Transverse colon (tissue), 4 donors: ENCODE data around the gene TOMM22. TPM values are rescaled to one million over a fixed set of nuclear protein-coding genes. Genes with fewer than 3 reads are reported as not detected.
A peak's percentile ranks its signal among the peaks of the same experiment; 100 is the strongest.

ENCODE experiments used
- DNase-seq: peaks from one replicate; pipeline ENCODE4 v3.0.0-alpha.2; 2019
- H3K27ac ChIP-seq, 4 donors: fragments of 200-600 bp; sonication (generic); 2 replicates each; pipeline ENCODE4 v1.5.1; 2016 to 2018; ENCODE audit warnings: inconsistent platforms in 4 of 4
- H3K27me3 ChIP-seq: fragments of 200-600 bp; sonication (generic); 2 replicates; pipeline ENCODE4 v1.5.1; 2017; ENCODE audit warnings: inconsistent platforms
- H3K36me3 ChIP-seq, 4 donors: fragments of 200-600 bp; sonication (generic); 2 replicates each; pipeline ENCODE4 v1.5.1; 2017 to 2019; ENCODE audit warnings: inconsistent platforms in 4 of 4
- H3K4me1 ChIP-seq, 4 donors: fragments of 200-600 bp; sonication (generic); 2 replicates each; pipeline ENCODE4 v1.5.1; 2017 to 2020; ENCODE audit warnings: inconsistent platforms in 4 of 4
- H3K4me3 ChIP-seq, 4 donors: fragments of 200-600 bp; sonication (generic); 1 replicate in 1 of 4; 2 replicates in 3 of 4; pipeline versions ENCODE4 v1.5.1 to v1.6.1; 2017 to 2019; ENCODE audit warnings: inconsistent platforms in 4 of 4
- H3K9me3 ChIP-seq, 2 donors: fragments of 200-600 bp; sonication (generic); 2 replicates each; pipeline ENCODE4 v1.5.1; 2017 to 2019; ENCODE audit warnings: inconsistent platforms in 2 of 2
- CTCF ChIP-seq, 5 experiments: fragments of 200-600 bp in 3 of 5; fragments of 450-650 bp in 2 of 5; sonication (generic) in 3 of 5; IDR thresholded peaks; 1 replicate in 2 of 5; 2 replicates in 3 of 5; pipeline ENCODE4 v1.5.1; 2016 to 2017; ENCODE audit warnings: antibody characterized with exemption in 5 of 5, inconsistent platforms in 3 of 5, mild to moderate bottlenecking in 2 of 5, moderate library complexity in 1 of 5
- EP300 ChIP-seq: sonication (generic); formaldehyde crosslinking; IDR thresholded peaks from one replicate; pipeline ENCODE4 v1.6.1; 2017; ENCODE audit warnings: antibody characterized with exemption, low read depth
- POLR2A ChIP-seq: fragments of 450-650 bp; IDR thresholded peaks from one replicate; pipeline ENCODE4 v1.6.1; 2016; ENCODE audit warnings: antibody characterized with exemption, mild to moderate bottlenecking, moderate library complexity
- POLR2AphosphoS5 ChIP-seq, 3 donors: sonication (generic); formaldehyde crosslinking; IDR thresholded peaks; one replicate each; pipeline ENCODE4 v1.6.1; 2016; ENCODE audit warnings: antibody characterized with exemption in 3 of 3
- WGBS, 2 donors: methylation state at CpG; one replicate each; pipeline ENCODE4 v1.1.5; 2018; ENCODE audit warnings: low coverage in 1 of 2; 5-methylcytosine and 5-hydroxymethylcytosine counted together
- in situ Hi-C, 4 donors: fragments of 200-750 bp; cut with MboI; loops; one replicate each; pipeline versions ENCODE4 v1.15.0 to v1.15.1; 2017; ENCODE audit warnings: low sequenced_read_pairs in 3 of 4, low pct_ligation_motif_present in 1 of 4, low pct_unique_long_range_greater_than_20kb in 1 of 4
- intact Hi-C: fragments of 100-400 bp; cut with DNase I; formaldehyde crosslinking; loops from one replicate; pipeline ENCODE4 v1.15.1; 2023; ENCODE audit warnings: low total_unique reads
- total RNA-seq, 4 donors: library from RNA; depleted of rRNA; stranded (reverse); fragments of >200 nt; gene quantifications; one replicate each; pipeline ENCODE4 v1.1.0, GENCODE V29; 2016

TOMM22 gene
- total RNA-seq, 4 donors from 2014 or later = 19.1 to 48.3 (median 32.9) TPM

DNA sequence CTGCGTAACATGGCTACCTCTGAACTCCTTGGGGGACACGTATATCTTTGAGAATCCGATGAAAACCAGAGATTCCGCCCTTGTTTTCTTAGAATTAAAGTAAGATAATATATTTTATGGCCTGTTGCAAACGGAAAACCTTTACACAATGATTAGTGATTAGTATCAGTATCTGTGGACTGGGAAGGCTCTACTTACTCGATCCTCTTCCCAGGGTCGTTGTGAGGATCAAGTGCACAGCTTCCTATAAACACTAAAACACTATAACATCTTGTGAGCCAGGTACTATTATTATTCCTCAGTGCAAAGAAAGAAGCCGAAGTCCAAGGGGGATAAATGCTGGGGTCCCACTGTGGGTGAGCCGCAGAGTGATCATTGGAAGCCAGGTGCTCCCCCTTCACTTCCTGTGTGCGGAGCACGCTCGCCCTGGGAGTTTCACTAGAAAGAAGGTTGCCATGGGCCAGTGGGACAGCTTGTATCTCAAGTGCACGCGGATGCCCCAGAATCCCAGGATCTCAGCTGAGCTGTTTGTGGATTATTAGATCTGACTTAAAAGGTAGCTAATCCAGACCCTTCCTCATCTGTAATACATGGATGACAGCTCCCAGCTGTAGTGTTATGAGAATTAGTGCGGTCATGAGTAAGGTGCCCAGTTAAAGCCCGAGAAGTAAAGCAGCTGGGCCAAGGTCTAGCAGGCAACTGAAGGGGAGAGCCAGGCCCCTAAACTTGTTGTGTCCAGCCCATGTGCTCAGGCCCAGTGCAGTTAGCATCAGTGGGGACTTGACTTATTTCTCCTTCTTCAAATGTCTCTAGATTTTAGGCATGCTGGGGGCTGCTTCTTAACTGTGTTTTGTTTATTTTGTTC lies 24.5 kb upstream of the TOMM22 start:
- in situ Hi-C loops = no loop called here
- Histone ChIP-seq H3K36me3 (peaks cover 0 to 8% (median 0%) of the 10 kb centered on the region in 4 donors), H3K4me1 (peaks cover 11 to 23% (median 15%) of the 10 kb centered on the region in 4 donors), H3K4me3 (peak overlapping the region; percentile 64 to 89 (median 82)), H3K27me3 (no peaks in the 10 kb centered on the region), H3K27ac (peak overlapping the region; percentile 86 to 89 (median 88)), H3K9me3 (no peaks in the 10 kb centered on the region)
- peak; percentile 46 for DNase-seq
- TF ChIP-seq POLR2AphosphoS5 (IDR thresholded peaks at IDR 0.05) (no peak), CTCF (IDR thresholded peaks at IDR 0.05) (no peak), EP300 (no peak), POLR2A (no peak)
- 6% methylated on average over 16 of the region's 16 CpGs; no CpG with 5 or more reads in 1 of the 2 donors for WGBS, 2 donors
- intact Hi-C loops = no loop called here

- WGBS, 2 donors = 87% methylated on average over 5 of the region's 5 CpGs; no CpG with 5 or more reads in 1 of the 2 donors
- Histone ChIP-seq H3K27me3 (no peaks in the 10 kb centered on the region), H3K4me1 (no peaks in the 10 kb centered on the region), H3K36me3 (peaks cover 0 to 14% (median 5%) of the 10 kb centered on the region in 4 donors), H3K9me3 (no peaks in the 10 kb centered on the region), H3K4me3 (no peak overlapping the region), H3K27ac (no peak overlapping the region)
- intact Hi-C loops (no loop called here), in situ Hi-C loops (no loop called here)
- TF ChIP-seq POLR2AphosphoS5 (IDR thresholded peaks at IDR 0.05) (no peak), POLR2A (no peak), EP300 (no peak), CTCF (IDR thresholded peaks at IDR 0.05) (no peak)
- DNase-seq = no peak
These were observed 6.9 kb upstream of the TOMM22 start for GRCh38 chr22:38674888-38675287.

GRCh38 chr22:38675833-38676232 lies 5.9 kb upstream of the TOMM22 start:
- Histone ChIP-seq H3K27me3 (no peaks in the 10 kb centered on the region), H3K36me3 (peaks cover 0 to 11% (median 5%) of the 10 kb centered on the region in 4 donors), H3K27ac (no peak overlapping the region), H3K9me3 (no peaks in the 10 kb centered on the region), H3K4me1 (no peaks in the 10 kb centered on the region), H3K4me3 (no peak overlapping the region)
- intact Hi-C loops (no loop called here), in situ Hi-C loops (no loop called here)
- DNase-seq = no peak
- 99% methylated on average over 3 of the region's 3 CpGs; no CpG with 5 or more reads in 1 of the 2 donors for WGBS, 2 donors
- TF ChIP-seq EP300 (no peak), CTCF (IDR thresholded peaks at IDR 0.05) (no peak), POLR2A (no peak), POLR2AphosphoS5 (IDR thresholded peaks at IDR 0.05) (no peak)

- WGBS, 2 donors = 85 to 94% methylated on average over 3 to 9 of the region's 9 CpGs
- Histone ChIP-seq H3K4me3 (no peak overlapping the region), H3K36me3 (peaks cover 0 to 44% (median 21%) of the 10 kb centered on the region in 4 donors), H3K9me3 (no peaks in the 10 kb centered on the region), H3K27ac (no peak overlapping the region), H3K27me3 (no peaks in the 10 kb centered on the region), H3K4me1 (peaks cover 0 to 20% (median 12%) of the 10 kb centered on the region in 4 donors)
- DNase-seq = no peak
- intact Hi-C loops (no loop called here), in situ Hi-C loops (no loop called here)
- TF ChIP-seq EP300 (no peak), POLR2AphosphoS5 (IDR thresholded peaks at IDR 0.05) (no peak), POLR2A (no peak), CTCF (IDR thresholded peaks at IDR 0.05) (no peak)
These were observed 3.1 kb downstream of the TOMM22 start for GRCh38 chr22:38684895-38685294.
